Activated CD4-positive, alpha-beta T cell treated with anti-CD3 and anti-CD28 coated beads for 48 hours (primary cell): ENCODE data around the gene FAM98B.
"Not testable (repeated sequence)": the region's sequence is repeated elsewhere in the genome, so short reads cannot be mapped to it uniquely, and the experiment has no call there.

Experiments
- DNase-seq: peaks from one replicate; pipeline ENCODE4 v3.0.0-alpha.2; 2020

FAM98B gene

DNA sequence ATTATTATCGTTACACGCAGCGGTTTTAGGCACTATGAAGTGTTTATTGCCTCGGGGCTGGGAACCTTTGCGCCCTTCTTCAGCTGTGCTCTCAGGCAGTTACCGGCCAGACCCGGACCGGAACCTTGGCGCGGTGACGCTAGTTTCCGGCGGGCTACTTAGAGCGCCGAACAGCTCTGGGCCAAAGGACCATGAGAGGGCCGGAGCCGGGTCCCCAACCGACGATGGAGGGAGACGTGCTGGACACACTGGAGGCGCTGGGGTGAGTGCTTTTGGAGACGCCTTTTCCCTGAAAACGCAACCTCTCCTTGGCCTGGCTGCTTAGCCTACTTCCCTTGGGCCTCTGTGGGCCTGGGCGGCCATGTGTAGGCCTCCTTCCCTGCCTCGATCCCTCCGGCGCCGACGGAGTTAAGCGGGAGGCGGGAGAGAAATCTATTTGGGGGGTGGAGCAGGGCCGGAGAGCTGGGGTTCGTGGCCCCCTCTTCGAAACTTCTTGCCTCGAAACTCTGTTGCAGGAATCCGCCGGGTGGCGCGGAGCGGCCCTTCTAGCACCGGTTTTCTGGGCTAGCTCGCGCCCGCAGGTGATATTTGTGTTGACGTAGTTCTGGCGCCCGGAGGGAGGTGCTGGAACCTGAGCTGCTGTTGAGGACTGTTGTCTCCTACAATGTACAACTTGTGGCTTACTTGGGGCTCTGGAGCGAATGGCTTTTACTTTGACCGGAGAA, at the start of gene FAM98B:
FAM98B (plus strand) TSS at position 157 of the 725 bp plus-strand sequence; CDS start at position 192, 35 bp downstream.
- DNase-seq = peak; percentile 93

DNA sequence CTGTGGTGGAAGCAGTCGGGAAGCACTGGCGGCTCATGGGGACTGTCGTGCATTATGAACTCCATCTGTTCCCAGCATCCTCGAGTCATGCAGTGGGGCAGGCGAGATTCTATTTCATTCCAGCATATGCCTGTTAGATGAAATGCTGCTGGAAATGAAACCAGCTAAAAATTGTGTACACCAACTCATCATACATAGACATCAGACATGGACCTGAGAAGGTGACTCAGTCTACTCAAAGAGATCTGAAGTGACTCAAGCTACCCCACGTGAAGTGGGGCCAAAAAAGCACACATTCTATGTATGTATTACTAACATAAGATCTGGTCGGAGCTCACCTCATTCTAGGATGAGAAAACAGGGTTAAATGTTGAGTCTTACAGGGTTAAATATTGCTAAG, 47.5 kb upstream of the FAM98B start:
- peak; percentile 12 for DNase-seq

DNA sequence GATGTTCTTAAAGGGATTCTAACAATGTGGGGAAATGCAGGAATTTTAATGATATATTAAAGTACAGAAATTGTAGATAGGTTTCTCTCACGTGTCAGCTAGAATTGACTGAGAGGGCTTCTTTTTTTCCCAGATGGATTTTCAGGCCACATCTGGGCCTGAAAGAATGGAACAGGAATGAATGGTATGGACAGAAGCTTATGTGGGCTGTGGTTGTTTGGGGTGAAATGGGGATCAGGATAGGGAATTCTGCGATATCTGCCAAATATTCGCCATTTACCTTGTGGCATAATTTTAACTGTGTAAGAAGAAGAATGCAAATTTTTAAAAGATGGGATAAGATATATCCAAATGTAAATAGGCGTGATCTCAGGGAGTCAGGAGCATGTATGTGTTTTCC, 45.4 kb upstream of the FAM98B start:
- DNase-seq = no peak

DNA sequence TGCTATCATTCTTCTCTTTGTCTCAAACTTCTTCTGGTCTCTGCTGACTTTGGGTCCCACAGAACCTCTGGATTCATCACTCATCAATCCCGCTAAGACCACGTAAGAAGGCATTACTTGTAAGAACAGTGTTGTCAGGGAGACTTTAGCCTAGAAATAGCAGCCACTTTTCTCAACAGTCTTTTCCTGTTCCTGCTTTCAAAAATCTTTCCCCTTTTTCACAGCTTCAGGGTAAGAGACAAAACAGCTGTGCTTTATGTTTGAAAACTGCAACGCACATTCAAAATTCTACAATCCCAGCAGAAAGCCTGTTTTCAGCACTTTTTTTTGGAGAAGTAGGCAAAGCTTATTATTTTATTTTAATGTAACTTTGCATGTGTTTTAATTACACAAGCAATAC, 42.0 kb upstream of the FAM98B start:
- DNase-seq = no peak

- DNase-seq = no peak
Observed at GRCh38 chr15:38412466-38412865, 41.5 kb upstream of the FAM98B start.

- DNase-seq = peak; percentile 10
Observed at GRCh38 chr15:38414357-38414756, 39.6 kb upstream of the FAM98B start.

DNA sequence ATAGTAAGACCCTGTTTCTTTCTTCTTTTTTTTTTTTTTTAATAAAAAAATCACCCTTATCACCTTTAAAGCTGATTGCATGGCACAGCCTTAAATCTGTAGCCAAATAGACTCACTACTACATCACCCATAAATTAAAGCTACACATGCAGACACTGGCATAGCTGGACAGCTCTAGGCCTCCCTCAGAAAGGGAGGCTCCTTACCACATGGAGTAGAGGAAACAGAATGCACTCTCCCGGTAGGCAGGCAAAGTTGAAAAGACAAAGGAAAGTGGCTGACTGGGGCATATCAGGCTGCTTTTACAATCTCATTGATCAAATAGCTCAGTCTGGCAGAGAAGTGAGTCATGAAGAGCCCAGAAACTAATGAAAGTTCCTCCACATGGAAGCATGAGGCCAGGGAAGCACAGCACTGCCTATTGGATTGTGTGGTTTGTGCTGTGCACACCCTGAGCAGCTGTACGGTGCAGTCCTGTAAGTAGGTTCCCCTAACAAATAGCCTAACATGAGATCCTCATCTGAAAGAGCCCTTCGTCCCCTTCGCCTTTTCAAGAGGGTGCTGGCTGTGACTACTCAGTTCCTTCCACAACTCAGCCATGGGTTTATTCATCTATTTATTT, 32.7 kb upstream of the FAM98B start:
- DNase-seq = no peak

DNA sequence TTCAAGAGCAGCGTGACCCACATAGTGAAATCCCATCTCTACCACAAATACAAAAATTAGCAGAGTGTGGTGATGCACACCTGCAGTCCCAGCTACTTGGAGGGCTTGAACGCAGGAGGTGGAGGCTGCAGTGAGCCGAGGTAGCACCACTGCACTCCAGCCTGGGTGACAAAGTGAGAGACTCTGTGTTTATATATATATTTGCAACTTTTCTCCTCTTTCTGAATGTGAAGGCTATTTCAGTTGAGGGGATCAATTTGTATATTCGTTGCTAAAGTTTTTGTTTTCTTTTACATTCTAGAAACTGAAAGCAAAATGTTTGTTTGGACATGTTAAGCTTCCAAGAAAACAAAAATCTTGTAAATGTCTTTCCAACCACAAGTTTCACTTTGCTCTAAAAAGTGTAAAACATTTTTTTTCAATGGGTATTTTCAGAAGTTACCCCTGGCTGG, 29.8 kb upstream of the FAM98B start:
- DNase-seq = no peak

DNA sequence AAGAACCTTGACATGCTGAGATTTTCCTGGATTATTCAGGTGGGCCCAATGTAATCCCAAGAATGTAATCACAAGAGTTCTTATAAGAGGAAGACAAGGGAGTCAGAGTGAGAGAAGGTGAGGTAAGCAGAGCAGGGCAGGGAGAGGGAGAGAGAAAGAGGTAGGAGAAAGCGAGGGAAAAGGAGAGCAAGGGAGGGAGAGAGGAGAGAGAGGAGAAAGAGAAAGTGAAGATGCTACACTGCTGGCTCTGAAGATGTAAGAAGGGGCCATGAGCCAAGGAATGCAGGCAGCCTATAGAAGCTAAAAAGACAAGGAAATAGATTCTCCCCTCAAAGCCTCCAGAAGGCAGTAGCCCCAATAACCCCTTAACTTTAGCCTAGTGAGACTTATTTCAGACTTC, 28.7 kb upstream of the FAM98B start:
- no peak for DNase-seq

DNA sequence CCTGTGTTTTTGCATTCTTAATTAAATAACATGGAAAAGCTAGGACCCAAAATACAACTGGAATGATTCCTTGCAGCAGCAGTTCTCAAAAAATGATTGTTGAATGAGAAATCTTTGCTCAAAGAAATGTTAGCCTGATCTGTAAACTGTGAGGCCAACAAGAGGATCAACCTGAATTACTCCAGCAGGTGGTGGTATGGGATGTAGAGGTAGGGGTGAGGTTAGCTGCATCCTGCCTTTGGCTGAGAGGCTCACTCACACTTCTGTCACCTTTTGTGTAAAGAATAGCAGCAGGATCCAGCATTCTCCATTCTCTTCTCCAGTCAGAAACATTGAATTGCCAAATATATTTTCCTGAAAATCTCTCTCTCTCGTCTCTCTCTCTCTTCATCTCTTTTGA, 26.5 kb upstream of the FAM98B start:
- DNase-seq = no peak

DNA sequence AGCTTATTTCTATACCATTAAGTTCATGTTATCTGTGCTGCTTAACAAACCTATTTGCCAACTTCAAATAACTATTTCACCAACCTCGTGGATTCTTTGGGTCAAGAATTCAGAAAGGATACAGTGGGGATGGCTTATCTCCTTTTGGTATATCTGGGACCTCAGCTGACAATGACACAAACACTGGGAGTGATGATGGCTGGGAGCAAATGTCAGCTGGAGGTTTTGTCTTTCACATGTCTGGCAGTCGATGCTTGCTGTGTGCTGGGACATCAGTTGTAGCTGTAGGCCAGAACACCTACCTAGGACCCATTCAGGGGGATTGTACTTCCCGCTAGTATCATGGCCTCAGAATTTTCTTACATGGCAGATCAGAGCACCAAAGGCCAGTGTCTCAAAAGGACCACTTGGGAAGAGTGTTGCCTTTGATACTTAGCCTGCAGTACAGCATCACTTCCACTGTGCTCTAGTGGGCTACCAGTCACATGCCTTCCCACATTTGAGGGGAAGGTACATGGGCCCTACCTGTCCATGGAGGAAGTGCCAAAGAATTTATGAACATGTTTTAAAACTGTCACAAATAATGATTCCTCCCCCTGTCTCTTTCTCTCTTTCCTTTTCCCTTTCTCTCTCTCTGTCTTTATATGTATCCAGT, 23.7 kb upstream of the FAM98B start:
- no peak for DNase-seq

DNA sequence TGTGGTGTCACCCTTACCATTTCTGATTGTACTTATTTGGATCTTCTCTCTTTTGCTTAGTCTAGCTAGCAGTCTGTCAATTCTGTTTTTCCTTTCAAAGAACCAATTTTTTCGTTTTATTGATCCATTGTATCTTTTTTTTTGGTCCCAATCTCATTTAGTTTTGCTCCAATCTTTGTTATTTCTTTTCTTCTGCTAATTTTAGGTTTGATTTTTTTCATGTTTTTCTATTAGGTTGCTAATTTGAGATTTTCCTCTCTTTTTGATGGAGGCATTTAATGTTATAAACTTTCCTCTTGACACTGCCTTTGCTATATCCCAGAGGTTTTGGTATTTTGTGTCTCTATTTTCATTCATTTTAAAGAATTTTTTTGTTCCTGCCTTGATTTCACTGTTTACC, 16.9 kb upstream of the FAM98B start:
- DNase-seq = no peak

- DNase-seq = not testable (repeated sequence)
Observed at GRCh38 chr15:38437603-38438002, 16.3 kb upstream of the FAM98B start.

- DNase-seq = no peak
Observed at GRCh38 chr15:38438031-38438986, 15.6 kb upstream of the FAM98B start.

DNA sequence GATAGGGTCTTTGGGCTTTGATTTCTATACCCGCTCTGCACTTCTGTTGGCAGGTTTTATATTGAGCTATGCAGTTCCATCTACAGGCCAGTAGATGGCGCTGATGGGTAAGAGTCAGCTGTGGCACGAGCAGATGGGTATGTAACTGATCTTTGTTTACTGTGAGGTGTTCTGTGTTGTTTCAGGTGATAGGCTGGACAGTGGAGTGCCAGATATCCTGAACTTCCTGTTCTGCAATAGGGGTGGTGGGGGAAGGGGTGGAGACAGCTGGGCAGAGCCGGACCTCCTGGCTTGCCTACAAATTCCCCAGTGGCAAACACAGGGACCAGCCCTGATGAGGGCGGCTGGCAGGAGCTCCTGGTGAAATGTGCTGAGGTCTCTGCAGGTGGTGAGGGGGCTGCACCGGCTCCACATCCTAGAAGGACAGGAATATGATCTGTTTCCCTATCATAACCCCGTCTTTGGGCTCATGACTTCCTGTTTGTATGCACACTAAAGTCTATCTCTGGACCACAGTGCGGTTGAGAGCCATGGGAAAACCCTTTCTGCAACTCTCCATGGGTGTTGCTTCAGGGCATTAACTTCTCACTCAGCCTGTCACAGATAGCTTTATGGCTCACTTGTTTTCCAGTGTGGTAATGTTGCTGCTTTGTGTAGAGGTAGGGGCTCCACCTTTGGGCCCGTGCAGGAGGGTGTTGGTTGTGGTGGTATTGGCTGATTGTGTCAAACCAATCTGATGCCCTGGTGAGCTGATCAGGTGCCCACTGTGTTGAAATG, 13.4 kb upstream of the FAM98B start:
- DNase-seq = peak; percentile 52

DNA sequence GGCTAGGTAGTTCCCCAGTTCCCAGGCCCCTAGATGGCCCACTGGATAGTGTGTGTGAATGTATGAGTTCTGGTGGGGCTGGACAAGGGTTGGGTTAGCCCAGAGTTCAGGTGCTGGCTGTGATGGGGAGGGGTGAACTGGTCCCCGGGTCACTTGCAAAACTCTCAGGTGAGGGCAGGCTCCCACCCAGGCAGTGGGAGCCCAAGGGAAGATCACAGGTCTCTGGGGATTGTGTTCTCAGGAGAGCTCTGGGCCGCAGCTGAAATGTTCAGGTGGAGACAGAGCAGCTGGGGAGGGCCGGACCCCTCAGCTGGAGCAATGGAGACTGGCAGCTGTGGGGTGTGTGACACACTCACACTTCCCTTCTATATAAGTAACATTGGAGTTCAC, 12.8 kb upstream of the FAM98B start:
- no peak for DNase-seq

DNA sequence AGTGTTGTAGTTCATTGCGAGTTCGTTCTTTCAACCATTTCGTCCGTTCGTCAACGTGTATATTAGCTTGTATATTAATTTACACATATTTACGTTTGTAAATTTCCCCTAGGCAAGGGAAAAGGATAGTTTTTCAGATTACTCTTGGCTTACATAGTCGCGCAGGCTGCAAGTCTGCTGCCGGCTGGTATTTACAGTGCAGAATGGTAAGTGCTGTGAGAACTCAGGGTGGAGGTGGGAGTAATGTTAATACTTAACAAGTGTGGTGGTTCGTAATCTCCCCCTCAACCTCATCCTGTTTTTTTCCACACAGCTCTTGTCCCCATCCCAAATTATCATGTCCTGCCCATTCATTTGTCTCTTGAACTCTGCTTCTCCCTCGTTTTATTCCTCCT, 766 bp downstream of the FAM98B start:
- no peak for DNase-seq

DNA sequence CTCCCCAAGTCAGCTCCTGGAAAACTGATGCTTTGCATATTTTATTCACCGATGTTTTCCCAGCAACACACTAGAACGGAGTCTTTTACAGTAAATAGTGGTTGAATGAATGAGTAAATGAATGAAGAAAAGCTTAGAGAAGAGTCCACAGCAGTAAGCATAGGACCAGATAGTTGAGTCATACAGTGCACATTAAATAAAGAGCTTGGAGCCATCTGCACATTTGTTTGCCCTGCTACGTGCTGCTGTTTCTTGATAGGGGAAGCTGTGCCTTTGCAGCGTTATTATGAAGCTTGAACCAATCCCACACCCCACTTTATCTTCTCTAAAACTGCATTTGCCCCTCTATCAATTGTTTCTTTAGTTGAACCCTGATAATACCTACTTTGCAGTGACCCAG, 1.2 kb downstream of the FAM98B start:
- no peak for DNase-seq

DNA sequence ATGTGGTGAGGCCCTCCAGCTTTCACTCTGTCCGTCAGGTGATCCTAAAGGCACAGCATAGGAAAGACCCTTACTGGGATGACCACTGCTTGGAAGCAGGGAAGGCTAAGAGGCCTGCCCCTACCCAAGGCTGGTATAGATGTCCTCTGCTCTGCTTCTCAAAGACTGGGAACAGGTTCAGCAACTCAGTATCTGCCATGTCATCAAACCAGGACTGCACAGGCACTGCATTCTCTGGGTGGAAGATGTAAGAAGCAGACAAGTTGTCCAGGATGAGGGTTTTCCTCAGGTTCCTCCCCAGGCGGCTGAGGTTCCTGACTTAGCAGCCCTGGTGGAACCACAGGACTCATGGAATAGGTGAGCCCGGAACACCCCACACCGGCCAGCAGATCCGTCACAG, 4.7 kb downstream of the FAM98B start:
- DNase-seq = no peak

- DNase-seq = no peak
Observed at GRCh38 chr15:38459480-38459879, 5.6 kb downstream of the FAM98B start.

- no peak for DNase-seq
Observed at GRCh38 chr15:38460543-38460942, 6.6 kb downstream of the FAM98B start.
